Glutamatergic neuron (in vitro differentiated cells): ENCODE data around the gene NBEAL2. TPM values are rescaled to one million over a fixed set of nuclear protein-coding genes. Genes with fewer than 3 reads are reported as not detected.

Experiments used
- DNase-seq: peaks from one replicate; pipeline ENCODE4 v3.0.0; 2022
- H3K27ac Mint-ChIP-seq: one replicate; pipeline ENCODE4 v1.8.0; 2020; ENCODE audit warnings: mild to moderate bottlenecking, mixed read lengths, inconsistent platforms; ENCODE audit not compliant: unreplicated experiment
- H3K27me3 Mint-ChIP-seq: one replicate; pipeline ENCODE4 v1.8.0; 2020; ENCODE audit warnings: mild to moderate bottlenecking, moderate library complexity, mixed read lengths, inconsistent platforms; ENCODE audit not compliant: unreplicated experiment
- H3K36me3 Mint-ChIP-seq: one replicate; pipeline ENCODE4 v1.8.0; 2020; ENCODE audit warnings: mild to moderate bottlenecking, mixed read lengths, inconsistent platforms; ENCODE audit not compliant: unreplicated experiment
- H3K4me1 Mint-ChIP-seq: one replicate; pipeline ENCODE4 v1.8.0; 2020; ENCODE audit warnings: mild to moderate bottlenecking, low read depth, mixed read lengths, inconsistent platforms; ENCODE audit not compliant: unreplicated experiment
- H3K4me3 Mint-ChIP-seq: one replicate; pipeline ENCODE4 v1.8.0; 2020; ENCODE audit warnings: mild to moderate bottlenecking, mixed read lengths, inconsistent platforms; ENCODE audit not compliant: unreplicated experiment
- H3K9me3 Mint-ChIP-seq: one replicate; pipeline ENCODE4 v1.8.0; 2020; ENCODE audit warnings: mild to moderate bottlenecking, moderate library complexity, mixed read lengths, inconsistent platforms; ENCODE audit not compliant: unreplicated experiment
- CTCF ChIP-seq: fragments of 200-600 bp; sonication (generic); IDR thresholded peaks from one replicate; pipeline ENCODE4 v1.5.0; 2021; ENCODE audit not compliant: partially characterized antibody, unreplicated experiment
- total RNA-seq: library from RNA; stranded (reverse); fragmentation: NEBNext Ultra II Directional; extraction: Animal tissue kit (Norgen Biotek cat#: 25700); gene quantifications from one replicate; pipeline ENCODE4 v1.2.1, GENCODE V29; 2021; ENCODE audit not compliant: unreplicated experiment

NBEAL2 gene
- total RNA-seq, 1 donor from 2014 or later = 38.0 TPM

- Mint-ChIP-seq H3K27me3 (peaks cover 4% of the 10 kb centered on the region), H3K27ac (peak overlapping the region; percentile 34), H3K4me1 (peaks cover 44% of the 10 kb centered on the region), H3K36me3 (peaks cover 11% of the 10 kb centered on the region), H3K4me3 (no peak overlapping the region), H3K9me3 (peaks cover 15% of the 10 kb centered on the region)
- TF ChIP-seq CTCF = no peak
- DNase-seq = no peak
These were observed 29.3 kb upstream of the NBEAL2 start for GRCh38 chr3:46950177-46950576.

GRCh38 chr3:46950650-46951241 is 28.7 kb upstream of the NBEAL2 start:
- no peak overlapping the region for H3K4me3 Mint-ChIP-seq
- peak; percentile 1 for DNase-seq
- no peak for TF ChIP-seq CTCF
- peaks cover 8% of the 10 kb centered on the region for H3K36me3 Mint-ChIP-seq
- H3K4me1 Mint-ChIP-seq = peaks cover 49% of the 10 kb centered on the region
- peaks cover 14% of the 10 kb centered on the region for H3K9me3 Mint-ChIP-seq
- peaks cover 6% of the 10 kb centered on the region for H3K27me3 Mint-ChIP-seq
- H3K27ac Mint-ChIP-seq = no peak overlapping the region

GRCh38 chr3:46952813-46953212 is 26.7 kb upstream of the NBEAL2 start:
- Mint-ChIP-seq H3K27me3 (peaks cover 4% of the 10 kb centered on the region), H3K9me3 (peaks cover 10% of the 10 kb centered on the region), H3K4me1 (peaks cover 44% of the 10 kb centered on the region), H3K4me3 (no peak overlapping the region), H3K27ac (peak overlapping the region; percentile 11), H3K36me3 (no peaks in the 10 kb centered on the region)
- no peak for TF ChIP-seq CTCF
- DNase-seq = peak; percentile 2

GRCh38 chr3:46953234-46954010 is 26.0 kb upstream of the NBEAL2 start:
- peaks cover 6% of the 10 kb centered on the region for H3K9me3 Mint-ChIP-seq
- H3K4me1 Mint-ChIP-seq = peaks cover 38% of the 10 kb centered on the region
- no peaks in the 10 kb centered on the region for H3K36me3 Mint-ChIP-seq
- peaks cover 4% of the 10 kb centered on the region for H3K27me3 Mint-ChIP-seq
- peak overlapping the region; percentile 18 for H3K4me3 Mint-ChIP-seq
- H3K27ac Mint-ChIP-seq = peak overlapping the region; percentile 28
- TF ChIP-seq CTCF = no peak
- no peak for DNase-seq

- peaks cover 6% of the 10 kb centered on the region for H3K9me3 Mint-ChIP-seq
- no peak overlapping the region for H3K4me3 Mint-ChIP-seq
- no peak for TF ChIP-seq CTCF
- H3K27ac Mint-ChIP-seq = peak overlapping the region; percentile 62
- no peak for DNase-seq
- H3K4me1 Mint-ChIP-seq = peaks cover 33% of the 10 kb centered on the region
- peaks cover 4% of the 10 kb centered on the region for H3K27me3 Mint-ChIP-seq
- no peaks in the 10 kb centered on the region for H3K36me3 Mint-ChIP-seq
These were observed 25.3 kb upstream of the NBEAL2 start for GRCh38 chr3:46954178-46954577.
